Measurements from ENCODE around the gene IFI27.

IFI27 gene

GRCh38 chr14:94161058-94161457, 50.5 kb downstream of the IFI27 start:
- DNase-seq: no peak

DNA sequence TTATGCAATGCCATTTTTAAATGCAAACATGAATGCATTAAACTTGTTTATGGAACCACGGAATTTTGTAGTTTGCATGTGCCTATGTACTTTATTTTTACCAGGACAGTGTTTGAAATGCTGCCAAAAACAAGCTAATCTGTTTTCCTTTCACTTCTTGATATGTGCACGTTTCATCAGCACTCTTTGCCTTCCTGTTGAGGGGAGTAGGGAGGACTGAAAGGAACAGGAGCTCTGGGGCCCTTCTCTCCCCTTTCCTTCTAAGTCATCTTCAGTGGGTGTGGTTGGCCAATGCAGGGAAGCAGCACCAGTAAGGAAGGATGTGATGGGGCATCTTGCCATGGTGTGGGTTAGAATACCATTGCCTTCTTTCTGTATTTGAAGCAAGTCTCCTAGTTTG, 51.4 kb downstream of the IFI27 start:
- no peak for DNase-seq

GRCh38 chr14:94162466-94162865, 51.9 kb downstream of the IFI27 start:
- no peak for DNase-seq

- no peak for DNase-seq
Measured at GRCh38 chr14:94163796-94164195, 53.3 kb downstream of the IFI27 start.

DNA sequence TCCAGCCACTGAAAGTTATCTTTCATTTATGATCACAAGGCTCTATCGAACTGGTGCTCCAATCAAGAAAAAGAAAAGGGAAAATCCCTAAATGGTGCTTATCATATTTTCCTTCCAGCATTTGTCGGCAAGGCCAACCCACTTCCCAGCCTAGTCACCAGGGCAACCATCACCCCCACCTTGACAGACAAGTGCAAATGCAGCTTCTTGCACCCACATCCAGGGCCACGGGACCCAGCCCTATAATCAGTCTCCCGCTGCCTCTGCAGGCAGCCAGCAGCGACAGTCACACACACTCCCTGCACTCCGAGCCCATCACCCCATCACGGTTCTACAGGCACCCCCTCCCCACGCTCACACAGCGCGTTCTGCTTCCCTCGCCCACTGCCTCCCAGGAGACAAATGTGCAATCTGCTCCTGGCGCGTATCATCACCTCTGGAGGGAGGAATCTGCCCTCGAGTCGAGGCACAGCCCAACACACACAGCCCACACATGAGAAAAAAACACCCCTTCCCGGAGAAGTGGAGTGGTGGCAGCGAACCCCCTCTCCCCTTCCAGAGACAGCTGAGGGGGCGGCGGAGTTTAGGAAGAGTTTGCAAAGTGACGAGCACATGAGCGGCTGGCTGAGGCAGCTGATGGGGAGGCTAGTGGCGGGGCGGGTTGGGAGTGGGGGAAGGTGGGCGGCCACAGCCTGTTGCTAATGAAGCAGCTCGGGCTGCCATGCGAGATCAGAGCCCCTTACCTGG, 54.3 kb downstream of the IFI27 start:
- DNase-seq: no peak

- DNase-seq: no peak
Measured at GRCh38 chr14:94165744-94166143, 55.2 kb downstream of the IFI27 start.

Measured in NCI-H1436 treated with DMSO at 0.1 percent for 48 hours (cell line).